Urothelium cell line (cell line): ENCODE results near the gene BCL2L15.

ENCODE experiments used
- DNase-seq: peaks from one replicate; pipeline ENCODE4 v3.0.0; 2011; ENCODE audit warnings: low spot score, mixed read lengths
- FAIRE-seq: peaks from 2 replicates; lab custom pipeline; 2011; peaks lifted over from hg19 to GRCh38; lab: Jason Lieb, UNC

Gene BCL2L15

GRCh38 chr1:113912594-113913311 is 25.4 kb upstream of the BCL2L15 start:
- DNase-seq (no peak), FAIRE-seq (no peak)

GRCh38 chr1:113905435-113905861 is 18.1 kb upstream of the BCL2L15 start:
- FAIRE-seq (no peak), DNase-seq (peak; percentile 26)

GRCh38 chr1:113904674-113905434 is 17.5 kb upstream of the BCL2L15 start, which contains the start of the genes AP4B1 and DCLRE1B:
Gene AP4B1 (minus strand): TSS chr1:113904799. CDS start chr1:113904717, 82 bp downstream.
Gene DCLRE1B (plus strand): TSS chr1:113905326. CDS start chr1:113905587, 261 bp downstream.
- DNase-seq (peak; percentile 99), FAIRE-seq (no peak)

- FAIRE-seq (no peak), DNase-seq (no peak)
These were observed 16.9 kb upstream of the BCL2L15 start for GRCh38 chr1:113904293-113904673.

- no peak for FAIRE-seq
These were observed 16.3 kb upstream of the BCL2L15 start for GRCh38 chr1:113903501-113904292.

GRCh38 chr1:113901191-113901590 is 13.8 kb upstream of the BCL2L15 start:
- DNase-seq (no peak), FAIRE-seq (no peak)

More at GRCh38 chr1:113903501-113904292, 16.3 kb upstream of the BCL2L15 start:
- no peak for DNase-seq

GRCh38 chr1:113899111-113899510 is 11.7 kb upstream of the BCL2L15 start:
- FAIRE-seq (no peak), DNase-seq (no peak)

- no peak for DNase-seq
- FAIRE-seq, result no peak
These were observed 10.9 kb upstream of the BCL2L15 start for GRCh38 chr1:113898241-113898814.

GRCh38 chr1:113895961-113896360 is 8.6 kb upstream of the BCL2L15 start:
- FAIRE-seq (no peak), DNase-seq (no peak)

GRCh38 chr1:113895098-113895497 is 7.7 kb upstream of the BCL2L15 start:
- FAIRE-seq, result no peak
- DNase-seq, result no peak

- FAIRE-seq (no peak), DNase-seq (no peak)
These were observed 5.9 kb upstream of the BCL2L15 start for GRCh38 chr1:113893267-113893666.

- FAIRE-seq (no peak), DNase-seq (no peak)
These were observed 4.3 kb upstream of the BCL2L15 start for GRCh38 chr1:113891631-113892220.

- FAIRE-seq, result no peak
- no peak for DNase-seq
These were observed 3.4 kb upstream of the BCL2L15 start for GRCh38 chr1:113890816-113891215.

GRCh38 chr1:113886417-113887401 is 672 bp downstream of the BCL2L15 start:
- FAIRE-seq, result no peak

GRCh38 chr1:113881661-113882060 is 5.7 kb downstream of the BCL2L15 start:
- FAIRE-seq (no peak), DNase-seq (no peak)

More at GRCh38 chr1:113886417-113887401, 672 bp downstream of the BCL2L15 start:
- DNase-seq, result no peak

GRCh38 chr1:113879739-113880038 is 7.7 kb downstream of the BCL2L15 start:
- FAIRE-seq, result no peak
- no peak for DNase-seq

- FAIRE-seq (no peak), DNase-seq (no peak)
These were observed 11.2 kb downstream of the BCL2L15 start for GRCh38 chr1:113876176-113876575.

- FAIRE-seq, result no peak
- no peak for DNase-seq
These were observed 11.7 kb downstream of the BCL2L15 start for GRCh38 chr1:113875714-113876113.
